Activated naive CD4-positive, alpha-beta T cell treated with anti-CD3 and anti-CD28 coated beads, Interleukin-2, amount 50 U/mL, for 24 hours (primary cell): ENCODE measurements around the gene SLC16A7.
"Not testable (repeated sequence)": the region's sequence is repeated elsewhere in the genome, so short reads cannot be mapped to it uniquely, and the experiment has no call there.

Experiments used
- H3K27ac Mint-ChIP-seq: one replicate; pipeline ENCODE4 v1.8.0; 2021; ENCODE audit warnings: mild to moderate bottlenecking, mixed read lengths
- H3K27me3 Mint-ChIP-seq: one replicate; pipeline ENCODE4 v1.8.0; 2021; ENCODE audit warnings: mixed read lengths
- H3K36me3 Mint-ChIP-seq: one replicate; pipeline ENCODE4 v1.8.0; 2021; ENCODE audit warnings: mixed read lengths
- H3K4me1 Mint-ChIP-seq: one replicate; pipeline ENCODE4 v1.8.0; 2021; ENCODE audit warnings: mixed read lengths
- H3K4me3 Mint-ChIP-seq: one replicate; pipeline ENCODE4 v1.8.0; 2021; ENCODE audit warnings: mild to moderate bottlenecking, mixed read lengths
- H3K9me3 Mint-ChIP-seq: one replicate; pipeline ENCODE4 v1.8.0; 2021; ENCODE audit warnings: mixed read lengths

Gene SLC16A7

GRCh38 chr12:59603754-59604153 is 7.9 kb downstream of the SLC16A7 start:
- Mint-ChIP-seq H3K36me3 (peaks cover 27% of the 10 kb centered on the region), H3K9me3 (no peaks in the 10 kb centered on the region), H3K27ac (peak overlapping the region; percentile 74), H3K27me3 (no peaks in the 10 kb centered on the region), H3K4me3 (peak overlapping the region; percentile 30), H3K4me1 (peaks cover 82% of the 10 kb centered on the region)

- H3K4me3 Mint-ChIP-seq, H3K27me3 Mint-ChIP-seq, H3K9me3 Mint-ChIP-seq: not testable (repeated sequence)
- peaks cover 32% of the 10 kb centered on the region for H3K4me1 Mint-ChIP-seq
- peak overlapping the region; percentile 33 for H3K27ac Mint-ChIP-seq
- H3K36me3 Mint-ChIP-seq: peaks cover 35% of the 10 kb centered on the region
Measured at GRCh38 chr12:59612823-59613434, 17.1 kb downstream of the SLC16A7 start.

DNA sequence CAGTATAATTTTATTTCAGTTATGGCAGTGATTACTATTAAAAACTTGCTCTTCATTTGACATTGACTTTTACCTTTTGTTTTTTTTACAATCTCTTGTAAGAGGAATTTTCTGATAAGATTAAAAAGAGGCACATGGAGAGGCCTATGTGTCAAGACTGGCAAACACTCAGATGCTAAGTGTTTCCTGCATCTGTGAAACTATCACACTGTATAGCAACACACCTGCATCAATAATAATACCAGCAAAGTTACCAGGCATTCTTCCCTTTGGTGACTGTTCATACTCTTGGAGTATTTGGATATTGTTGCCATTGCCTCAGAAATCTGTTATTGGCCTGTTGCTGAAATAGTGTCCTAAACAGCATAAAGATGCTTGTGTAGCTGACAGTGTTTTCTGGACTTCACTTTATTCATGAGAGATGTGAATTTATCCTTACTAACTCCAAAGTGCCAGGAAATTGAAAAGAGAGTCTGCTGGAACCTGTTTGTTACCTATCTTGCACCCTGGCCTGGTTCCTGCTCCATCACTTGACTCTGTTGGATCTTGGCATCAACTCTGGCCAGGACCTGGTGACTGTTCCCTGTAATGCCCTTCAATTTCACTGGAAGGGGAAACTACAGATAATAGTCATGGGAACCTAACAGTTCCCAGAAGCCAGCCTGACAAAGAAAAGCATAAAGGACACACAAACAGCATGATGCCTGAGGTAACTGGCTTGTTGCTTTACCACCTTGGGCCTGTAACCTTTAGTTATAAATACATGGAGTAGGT is 19.8 kb downstream of the SLC16A7 start:
- peaks cover 51% of the 10 kb centered on the region for H3K4me1 Mint-ChIP-seq
- H3K9me3 Mint-ChIP-seq: no peaks in the 10 kb centered on the region
- H3K27me3 Mint-ChIP-seq: no peaks in the 10 kb centered on the region
- no peak overlapping the region for H3K4me3 Mint-ChIP-seq
- no peak overlapping the region for H3K27ac Mint-ChIP-seq
- H3K36me3 Mint-ChIP-seq: peaks cover 22% of the 10 kb centered on the region

DNA sequence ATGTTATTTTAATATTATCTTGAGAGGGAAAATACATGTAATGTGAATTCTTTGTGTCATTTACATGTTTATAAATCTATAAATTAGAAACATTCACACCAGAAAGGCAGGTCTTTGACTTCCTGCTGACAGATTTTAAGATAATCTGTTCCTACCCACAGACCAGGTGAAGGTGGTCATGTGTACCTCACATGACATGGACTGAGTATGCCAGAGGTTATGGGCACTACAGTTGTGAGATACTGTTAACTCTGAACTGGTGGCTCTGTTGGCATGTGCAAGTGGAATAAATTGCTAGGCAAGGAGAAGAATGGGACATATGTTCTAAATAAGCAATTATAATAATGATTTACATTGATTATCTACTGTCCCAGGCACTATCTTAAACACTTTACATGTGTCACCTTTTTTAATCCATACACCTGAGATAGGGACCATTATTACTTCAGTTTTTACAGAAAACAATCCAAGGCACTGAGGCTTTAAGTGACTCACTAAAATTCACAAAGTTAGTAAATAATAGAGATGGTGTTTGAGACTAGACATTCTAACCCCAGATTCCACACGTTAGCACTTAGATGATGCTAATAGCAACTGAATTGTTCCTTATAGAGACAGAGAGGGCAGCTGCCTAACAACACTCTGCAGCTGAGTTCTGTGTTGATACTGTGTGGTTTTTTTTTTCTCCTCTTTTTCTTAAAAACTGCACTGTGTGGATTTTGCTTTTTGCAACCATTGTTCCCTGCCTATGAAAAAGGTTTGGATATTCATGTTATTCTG is 23.8 kb downstream of the SLC16A7 start:
- H3K36me3 Mint-ChIP-seq: peaks cover 1% of the 10 kb centered on the region
- H3K27ac Mint-ChIP-seq: peak overlapping the region; percentile 12
- H3K27me3 Mint-ChIP-seq: no peaks in the 10 kb centered on the region
- no peaks in the 10 kb centered on the region for H3K9me3 Mint-ChIP-seq
- peaks cover 74% of the 10 kb centered on the region for H3K4me1 Mint-ChIP-seq
- no peak overlapping the region for H3K4me3 Mint-ChIP-seq

DNA sequence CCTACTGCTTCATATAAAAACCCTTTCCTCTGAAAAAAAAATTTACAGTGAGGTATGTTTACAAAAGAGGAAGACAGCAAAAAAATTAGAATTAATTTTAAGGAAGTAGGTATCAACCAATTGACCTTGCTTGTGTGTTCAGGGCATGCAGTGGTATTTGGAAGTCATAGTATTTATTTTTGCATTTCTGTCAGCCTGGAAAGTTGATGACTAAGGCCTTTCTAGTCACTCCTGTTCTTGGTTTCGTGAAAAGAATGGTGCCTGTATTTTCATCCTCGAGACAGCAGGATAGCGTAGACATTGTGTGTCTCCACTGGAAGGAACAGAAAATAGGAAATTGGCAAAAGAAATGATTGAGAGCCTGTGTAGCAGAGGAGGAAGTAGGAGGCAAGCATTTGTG is 24.5 kb downstream of the SLC16A7 start:
- Mint-ChIP-seq H3K4me3 (no peak overlapping the region), H3K9me3 (no peaks in the 10 kb centered on the region), H3K27ac (no peak overlapping the region), H3K36me3 (peaks cover under 1% of the 10 kb centered on the region), H3K4me1 (peaks cover 75% of the 10 kb centered on the region), H3K27me3 (no peaks in the 10 kb centered on the region)

DNA sequence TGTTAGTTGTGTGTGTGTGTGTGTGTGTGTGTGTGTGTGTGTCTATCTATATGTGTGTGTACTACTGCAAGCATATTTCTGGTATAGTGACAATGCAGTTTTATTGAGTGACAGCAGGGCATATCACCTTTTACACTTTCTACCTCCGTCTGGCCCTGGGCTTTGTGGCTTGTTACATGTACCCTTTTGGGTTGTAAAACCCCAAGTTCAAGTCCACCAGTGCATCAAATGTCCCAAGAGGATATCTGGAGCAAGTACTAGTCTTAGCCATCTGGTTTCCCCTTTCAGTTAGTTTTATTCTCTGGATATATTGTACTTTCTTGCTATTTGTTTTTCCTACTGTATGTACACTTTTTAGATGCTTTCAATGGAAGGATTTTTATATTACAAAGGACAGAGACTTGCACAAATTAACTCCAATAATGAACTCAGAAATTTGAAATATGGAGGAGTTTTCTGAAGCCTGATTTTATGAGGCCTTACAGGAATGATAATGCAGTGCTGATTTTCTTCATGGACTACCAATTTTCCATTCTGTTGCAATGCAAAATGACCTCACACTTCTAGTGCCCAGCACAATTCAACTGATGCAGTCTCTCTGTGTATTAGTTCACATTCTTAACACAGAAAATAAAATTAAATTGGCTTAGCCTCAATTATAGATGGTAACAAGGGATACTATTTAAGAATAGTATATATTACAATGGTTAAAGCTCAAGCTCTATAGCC is 29.1 kb downstream of the SLC16A7 start:
- Mint-ChIP-seq H3K36me3 (peaks cover 6% of the 10 kb centered on the region), H3K4me3 (no peak overlapping the region), H3K4me1 (peaks cover 77% of the 10 kb centered on the region), H3K9me3 (no peaks in the 10 kb centered on the region), H3K27ac (no peak overlapping the region), H3K27me3 (no peaks in the 10 kb centered on the region)

- Mint-ChIP-seq H3K4me1 (peaks cover 75% of the 10 kb centered on the region), H3K4me3 (no peak overlapping the region), H3K9me3 (no peaks in the 10 kb centered on the region), H3K27me3 (no peaks in the 10 kb centered on the region), H3K36me3 (peaks cover 11% of the 10 kb centered on the region), H3K27ac (no peak overlapping the region)
Measured at GRCh38 chr12:59626382-59626781, 30.6 kb downstream of the SLC16A7 start.

GRCh38 chr12:59627582-59627981 is 31.8 kb downstream of the SLC16A7 start:
- Mint-ChIP-seq H3K4me1 (peaks cover 78% of the 10 kb centered on the region), H3K36me3 (peaks cover 16% of the 10 kb centered on the region), H3K27ac (no peak overlapping the region), H3K9me3 (no peaks in the 10 kb centered on the region), H3K27me3 (no peaks in the 10 kb centered on the region), H3K4me3 (no peak overlapping the region)

DNA sequence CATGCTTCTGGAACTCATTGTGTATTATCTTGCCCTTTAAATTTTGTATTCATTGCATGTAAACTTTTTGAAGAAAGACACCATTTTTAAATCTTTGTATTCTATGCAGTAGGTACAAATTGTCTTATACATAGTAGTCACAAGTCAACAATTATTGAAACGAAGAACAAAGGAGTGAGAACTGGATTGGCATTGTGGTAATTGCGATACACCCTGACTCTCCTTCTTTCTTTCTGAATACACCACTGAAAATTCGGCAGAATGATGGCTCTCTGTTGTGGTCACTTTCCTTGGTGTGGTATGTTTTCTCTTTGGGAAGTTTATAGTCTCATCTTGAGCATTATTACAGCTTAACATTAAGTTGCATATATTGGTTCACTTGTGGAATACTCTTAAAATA is 34.1 kb downstream of the SLC16A7 start:
- Mint-ChIP-seq H3K36me3 (peaks cover 18% of the 10 kb centered on the region), H3K27ac (no peak overlapping the region), H3K4me1 (peaks cover 85% of the 10 kb centered on the region), H3K27me3 (no peaks in the 10 kb centered on the region), H3K4me3 (no peak overlapping the region), H3K9me3 (no peaks in the 10 kb centered on the region)

DNA sequence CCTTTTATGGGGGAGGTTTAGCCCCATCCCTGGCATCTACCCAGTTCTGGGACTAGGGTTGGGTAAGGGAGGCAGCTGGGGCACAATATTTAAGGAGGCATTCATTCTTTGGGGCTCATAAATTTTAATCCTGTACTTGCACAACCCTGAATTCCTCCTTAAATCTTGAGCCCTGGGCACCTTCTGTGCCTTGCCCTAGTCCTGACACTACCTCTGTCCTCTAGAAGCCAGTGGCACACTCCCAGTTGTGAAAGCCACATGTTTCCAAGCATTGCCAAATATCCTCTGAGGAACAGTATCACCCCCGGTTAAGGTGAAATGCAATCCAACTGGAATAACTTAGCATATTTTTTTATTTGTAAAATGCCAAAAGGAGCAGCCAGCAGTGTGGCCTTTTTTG is 36.6 kb downstream of the SLC16A7 start:
- Mint-ChIP-seq H3K9me3 (no peaks in the 10 kb centered on the region), H3K27ac (peak overlapping the region; percentile 24), H3K27me3 (no peaks in the 10 kb centered on the region), H3K4me1 (peaks cover 82% of the 10 kb centered on the region), H3K36me3 (peaks cover 18% of the 10 kb centered on the region), H3K4me3 (peak overlapping the region; percentile 24)

DNA sequence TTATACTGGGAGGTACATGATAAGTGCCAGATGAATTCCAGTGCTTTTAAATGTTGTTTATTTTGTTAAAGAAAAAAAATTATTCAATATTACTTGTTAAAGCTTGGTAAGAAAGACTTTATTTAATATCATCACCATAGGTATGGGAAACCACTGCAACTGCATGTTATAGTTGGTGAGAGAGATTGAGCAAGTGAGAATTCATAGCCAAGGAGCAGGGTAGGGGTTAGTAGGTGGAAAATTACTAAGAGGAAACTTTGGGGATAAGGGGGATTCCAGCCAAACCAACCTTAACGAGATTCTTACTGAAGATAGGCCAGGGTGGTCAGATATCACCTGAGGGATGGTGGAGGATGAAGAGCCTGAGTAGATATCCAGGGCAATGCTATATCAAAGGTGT is 38.4 kb downstream of the SLC16A7 start:
- H3K36me3 Mint-ChIP-seq: peaks cover 16% of the 10 kb centered on the region
- H3K27ac Mint-ChIP-seq: no peak overlapping the region
- no peaks in the 10 kb centered on the region for H3K27me3 Mint-ChIP-seq
- H3K4me3 Mint-ChIP-seq: no peak overlapping the region
- H3K9me3 Mint-ChIP-seq: no peaks in the 10 kb centered on the region
- peaks cover 78% of the 10 kb centered on the region for H3K4me1 Mint-ChIP-seq

DNA sequence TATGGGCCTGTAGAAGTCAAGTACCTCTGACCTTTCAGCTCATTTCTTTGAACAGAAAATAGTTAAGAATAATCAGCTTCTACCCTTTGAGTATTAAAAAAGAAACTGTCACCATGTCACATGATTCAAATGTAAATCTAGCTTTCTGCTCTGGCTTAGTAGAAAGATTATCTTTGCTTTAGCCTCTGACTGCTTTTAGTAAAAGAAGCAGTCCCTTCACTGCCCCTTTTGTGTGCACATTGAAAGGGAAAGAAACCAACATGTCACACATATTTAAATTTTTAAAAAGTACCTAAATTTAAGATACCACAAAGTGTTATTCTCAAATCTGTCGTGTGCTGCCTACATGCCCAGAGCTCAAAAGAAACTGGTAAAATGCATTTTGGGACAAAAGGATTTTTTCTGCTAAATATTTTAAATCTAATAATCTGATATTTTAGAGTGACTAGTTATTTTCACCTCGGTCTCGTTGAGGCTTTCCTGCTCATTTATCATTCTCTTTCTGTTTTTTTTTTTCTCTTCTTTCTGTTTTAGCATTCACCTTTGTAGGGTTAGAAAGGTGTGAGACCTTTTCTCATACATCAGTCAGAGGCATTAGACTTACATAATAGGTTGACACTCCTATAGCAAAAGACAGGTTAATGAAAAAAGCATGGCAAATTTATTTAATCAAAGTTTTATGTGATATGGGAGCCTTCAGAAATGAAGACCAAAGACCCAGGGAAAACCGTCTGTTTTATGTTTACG is 41.3 kb downstream of the SLC16A7 start:
- H3K27ac Mint-ChIP-seq: peak overlapping the region; percentile 30
- peaks cover 69% of the 10 kb centered on the region for H3K4me1 Mint-ChIP-seq
- no peak overlapping the region for H3K4me3 Mint-ChIP-seq
- H3K36me3 Mint-ChIP-seq: peaks cover 8% of the 10 kb centered on the region
- no peaks in the 10 kb centered on the region for H3K9me3 Mint-ChIP-seq
- H3K27me3 Mint-ChIP-seq: no peaks in the 10 kb centered on the region

DNA sequence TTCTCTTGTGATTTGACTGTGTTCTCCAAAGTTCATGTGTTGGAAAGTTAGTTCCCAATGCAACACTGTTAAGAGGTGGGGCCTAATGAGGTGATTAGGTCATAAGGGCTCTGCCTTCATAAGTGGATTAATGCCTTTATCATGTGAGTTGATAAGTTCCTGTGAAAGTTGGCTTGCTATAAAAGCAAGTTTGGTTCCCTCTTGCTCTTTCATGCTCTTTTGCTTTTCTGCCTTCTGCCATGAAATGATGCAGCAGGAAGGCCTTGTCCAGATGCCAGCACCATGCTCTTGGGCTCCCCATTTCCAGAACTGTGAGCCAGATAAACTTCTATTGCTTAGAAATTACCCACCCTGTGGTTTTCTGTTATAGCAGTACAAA is 41.9 kb downstream of the SLC16A7 start:
- Mint-ChIP-seq H3K36me3 (peaks cover 12% of the 10 kb centered on the region), H3K4me1 (peaks cover 67% of the 10 kb centered on the region), H3K9me3 (no peaks in the 10 kb centered on the region), H3K27me3 (no peaks in the 10 kb centered on the region), H3K4me3 (no peak overlapping the region), H3K27ac (peak overlapping the region; percentile 27)

GRCh38 chr12:59643550-59643949 is 47.7 kb downstream of the SLC16A7 start:
- peaks cover 44% of the 10 kb centered on the region for H3K36me3 Mint-ChIP-seq
- H3K27me3 Mint-ChIP-seq: no peaks in the 10 kb centered on the region
- peaks cover 7% of the 10 kb centered on the region for H3K9me3 Mint-ChIP-seq
- H3K4me1 Mint-ChIP-seq: peaks cover 55% of the 10 kb centered on the region
- H3K27ac Mint-ChIP-seq: no peak overlapping the region
- H3K4me3 Mint-ChIP-seq: no peak overlapping the region

GRCh38 chr12:59645242-59645641 is 49.4 kb downstream of the SLC16A7 start:
- Mint-ChIP-seq H3K4me1 (peaks cover 56% of the 10 kb centered on the region), H3K4me3 (no peak overlapping the region), H3K9me3 (peaks cover 12% of the 10 kb centered on the region), H3K27ac (no peak overlapping the region), H3K36me3 (peaks cover 47% of the 10 kb centered on the region), H3K27me3 (no peaks in the 10 kb centered on the region)
